H9 (cell line): ENCODE measurements around the gene RUNX2. TPM values are rescaled to one million over a fixed set of nuclear protein-coding genes. Genes with fewer than 3 reads are reported as not detected.

Source experiments
- DNase-seq: peaks from one replicate; pipeline ENCODE4 v3.0.0-alpha.2; 2017
- H2AFZ ChIP-seq: one replicate; pipeline ENCODE4 v1.6.1; 2013; ENCODE audit warnings: mild to moderate bottlenecking, low read length, control low read depth, moderate library complexity
- H2AK5ac ChIP-seq: 2 replicates; pipeline ENCODE4 v1.6.1; 2013; ENCODE audit warnings: low read length, control low read depth, mixed read lengths; ENCODE audit not compliant: insufficient read length
- H2BK120ac ChIP-seq: one replicate; pipeline ENCODE4 v1.6.1; 2013; ENCODE audit warnings: low read depth, mild to moderate bottlenecking, low read length, control low read depth, inconsistent platforms; ENCODE audit not compliant: poor library complexity, severe bottlenecking
- H2BK12ac ChIP-seq: 2 replicates; pipeline ENCODE4 v1.6.1; 2013; ENCODE audit warnings: low read length, control low read depth, mixed read lengths, low read depth; ENCODE audit not compliant: insufficient read length
- H2BK15ac ChIP-seq: 2 replicates; pipeline ENCODE4 v1.6.1; 2013; ENCODE audit warnings: low read depth, low read length, control low read depth
- H2BK20ac ChIP-seq: one replicate; pipeline ENCODE4 v1.6.1; 2013; ENCODE audit warnings: low read depth, mild to moderate bottlenecking, low read length, control low read depth, inconsistent platforms; ENCODE audit not compliant: poor library complexity, severe bottlenecking
- H2BK5ac ChIP-seq: 2 replicates; pipeline ENCODE4 v1.6.1; 2013; ENCODE audit warnings: low read length, control low read depth, mixed read lengths; ENCODE audit not compliant: insufficient read length
- H3K14ac ChIP-seq: 2 replicates; pipeline ENCODE4 v1.6.1; 2013; ENCODE audit warnings: low read length, control low read depth; ENCODE audit not compliant: insufficient read depth
- H3K18ac ChIP-seq: 2 replicates; pipeline ENCODE4 v1.6.1; 2013; ENCODE audit warnings: low read depth, mild to moderate bottlenecking, mixed read lengths, low read length, control low read depth; ENCODE audit not compliant: insufficient read length
- H3K23ac ChIP-seq: 2 replicates; pipeline ENCODE4 v1.6.1; 2013; ENCODE audit warnings: low read length, control low read depth, mixed read lengths, low read depth; ENCODE audit not compliant: insufficient read length
- H3K23me2 ChIP-seq: 2 replicates; pipeline ENCODE4 v1.6.1; 2013; ENCODE audit warnings: low read depth, mild to moderate bottlenecking, mixed read lengths, low read length, control low read depth; ENCODE audit not compliant: insufficient read length, poor library complexity, severe bottlenecking
- H3K27ac ChIP-seq: 2 replicates; pipeline ENCODE4 v1.5.1; 2013; ENCODE audit warnings: low read length, control low read depth, mixed read lengths, low read depth; ENCODE audit not compliant: insufficient read length
- H3K27me3 ChIP-seq: 2 replicates; pipeline ENCODE4 v1.6.1; 2013; ENCODE audit warnings: low read length, control low read depth, inconsistent platforms; ENCODE audit not compliant: insufficient read depth
- H3K4ac ChIP-seq: 2 replicates; pipeline ENCODE4 v1.6.1; 2013; ENCODE audit warnings: low read depth, mild to moderate bottlenecking, control low read depth, inconsistent platforms, low read length, moderate library complexity
- H3K4me1 ChIP-seq: 2 replicates; pipeline ENCODE4 v1.6.1; 2013; ENCODE audit warnings: low read length, control low read depth, inconsistent platforms; ENCODE audit not compliant: insufficient read depth
- H3K4me2 ChIP-seq: 2 replicates; pipeline ENCODE4 v1.6.1; 2013; ENCODE audit warnings: low read length, control low read depth, mixed read lengths; ENCODE audit not compliant: insufficient read length, insufficient read depth
- H3K56ac ChIP-seq: 2 replicates; pipeline ENCODE4 v1.6.1; 2013; ENCODE audit warnings: low read depth, mild to moderate bottlenecking, mixed read lengths, low read length, control low read depth; ENCODE audit not compliant: insufficient read length
- H3K79me1 ChIP-seq: 2 replicates; pipeline ENCODE4 v1.6.1; 2013; ENCODE audit warnings: low read depth, mild to moderate bottlenecking, moderate library complexity, low read length, control low read depth, inconsistent platforms; ENCODE audit not compliant: insufficient read depth, poor library complexity, severe bottlenecking
- H3K79me2 ChIP-seq: 2 replicates; pipeline ENCODE4 v1.6.1; 2013; ENCODE audit warnings: low read length, control low read depth, inconsistent platforms; ENCODE audit not compliant: insufficient read depth
- H3K9ac ChIP-seq: 2 replicates; pipeline ENCODE4 v1.6.1; 2013; ENCODE audit warnings: low read length, control low read depth, mixed read lengths; ENCODE audit not compliant: insufficient read length; ENCODE audit errors: extremely low read depth
- H3K9me3 ChIP-seq: one replicate; pipeline ENCODE4 v1.6.1; 2013; ENCODE audit warnings: low read depth, low read length, inconsistent platforms; ENCODE audit not compliant: control insufficient read depth
- H3T11ph ChIP-seq: one replicate; pipeline ENCODE4 v1.6.1; 2013; ENCODE audit warnings: mild to moderate bottlenecking, low read length, control low read depth, inconsistent platforms
- H4K20me1 ChIP-seq: one replicate; pipeline ENCODE4 v1.6.1; 2013; ENCODE audit not compliant: control insufficient read depth, insufficient read length, insufficient read depth
- H4K5ac ChIP-seq: 2 replicates; pipeline ENCODE4 v1.6.1; 2013; ENCODE audit warnings: low read depth, mild to moderate bottlenecking, mixed read lengths, low read length, control low read depth; ENCODE audit not compliant: insufficient read length
- H4K8ac ChIP-seq: replicated peaks from 2 replicates; pipeline ENCODE4 v1.6.1; 2013; ENCODE audit warnings: low read length, control low read depth, mixed read lengths, low read depth; ENCODE audit not compliant: insufficient read length
- H4K91ac ChIP-seq: 2 replicates; pipeline ENCODE4 v1.6.1; 2013; ENCODE audit warnings: low read depth, mild to moderate bottlenecking, moderate library complexity, mixed read lengths, low read length, control low read depth; ENCODE audit not compliant: insufficient read length
- H3K27ac Mint-ChIP-seq, 3 experiments: 2 replicates in 2 of 3; 3 replicates in 1 of 3; pipeline ENCODE4 v1.8.0; 2020 to 2021; ENCODE audit warnings: mixed read lengths in 3 of 3, mild to moderate bottlenecking in 1 of 3, moderate library complexity in 1 of 3
- H3K27me3 Mint-ChIP-seq: 2 replicates; pipeline ENCODE4 v1.8.0; 2021; ENCODE audit warnings: low read depth, mild to moderate bottlenecking, moderate library complexity, mixed read lengths
- H3K36me3 Mint-ChIP-seq, 3 experiments: 2 replicates in 2 of 3; 3 replicates in 1 of 3; pipeline ENCODE4 v1.8.0; 2020 to 2021; ENCODE audit warnings: low read depth in 3 of 3, mixed read lengths in 3 of 3; ENCODE audit not compliant: insufficient read depth in 1 of 3
- H3K4me1 Mint-ChIP-seq, 2 experiments: 2 replicates each; pipeline ENCODE4 v1.8.0; 2020; ENCODE audit warnings: mixed read lengths in 2 of 2
- H3K4me3 Mint-ChIP-seq, 2 experiments: 2 replicates in 1 of 2; 3 replicates in 1 of 2; pipeline ENCODE4 v1.8.0; 2020 to 2021; ENCODE audit warnings: mild to moderate bottlenecking in 2 of 2, mixed read lengths in 2 of 2, moderate library complexity in 1 of 2
- H3K9me3 Mint-ChIP-seq, 2 experiments: 2 replicates in 1 of 2; 3 replicates in 1 of 2; pipeline ENCODE4 v1.8.0; 2020; ENCODE audit warnings: mild to moderate bottlenecking in 2 of 2, mixed read lengths in 2 of 2, moderate library complexity in 1 of 2
- CTCF ChIP-seq: fragments of 200-600 bp; sonication (generic); conservative IDR thresholded peaks from 3 replicates; pipeline ENCODE4 v1.8.0; 2021; ENCODE audit warnings: antibody characterized with exemption, mild to moderate bottlenecking
- WGBS: extraction: QIAGEN DNeasy Blood & Tissue Kit; methylation state at CpG from one replicate; pipeline ENCODE4 v1.1.7; 2013; ENCODE audit warnings: missing lambda C conversion rate, low lambda C conversion rate, mixed read lengths; ENCODE audit not compliant: insufficient read length; ENCODE audit errors: extremely low coverage; 5-methylcytosine and 5-hydroxymethylcytosine counted together
- total RNA-seq: library from RNA; stranded (reverse); gene quantifications from 2 replicates; pipeline ENCODE4 v1.2.1, GENCODE V29; 2021

RUNX2 gene
- total RNA-seq, 1 experiment from 2014 or later: 0.15 TPM

- Mint-ChIP-seq H3K4me1 (peaks cover 9 to 22% of the 10 kb centered on the region in 2 experiments), H3K36me3 (no peaks in the 10 kb centered on the region), H3K27me3 (no peaks in the 10 kb centered on the region), H3K4me3 (peak overlapping the region in 1 of 2 experiments; percentile 41; a peak in 2 of 5 replicates), H3K27ac (0 out of 7 replicates have a peak overlapping the region, but pooled peaks of 1 of the 3 experiments have one; percentile 66), H3K9me3 (no peaks in the 10 kb centered on the region)
- Histone ChIP-seq H3K4me1 (peaks cover 4% of the 10 kb centered on the region; the same call in 1 of the 2 replicates), H3K4me2 (peak overlapping the region; percentile 41), H3K27ac (no peak overlapping the region), H3K23me2 (no peaks in the 10 kb centered on the region), H3K18ac (no peak overlapping the region), H3K4ac (no peak overlapping the region), H2AK5ac (no peak overlapping the region), H3K9ac (no peak overlapping the region), H4K8ac (no peak overlapping the region), H2BK120ac (no peak overlapping the region), H2BK12ac (no peak overlapping the region), H2BK15ac (no peak overlapping the region), H3K56ac (no peak overlapping the region), H3K79me2 (no peaks in the 10 kb centered on the region), H3K9me3 (no peaks in the 10 kb centered on the region), H3K14ac (no peak overlapping the region), H3K79me1 (no peaks in the 10 kb centered on the region), H2BK5ac (no peak overlapping the region), H4K20me1 (no peaks in the 10 kb centered on the region), H4K5ac (no peak overlapping the region), H3K23ac (no peak overlapping the region), H2AFZ (no peak overlapping the region), H3T11ph (no peak overlapping the region), H4K91ac (no peak overlapping the region), H3K27me3 (no peaks in the 10 kb centered on the region), H2BK20ac (no peak overlapping the region)
- WGBS: no CpG with 5 or more reads among the region's 9 CpGs
- TF ChIP-seq CTCF: no peak
- peak; percentile 33 for DNase-seq
Observed at GRCh38 chr6:45445749-45446549, 117.8 kb downstream of the RUNX2 start.
